WI38 (cell line): Measurements from ENCODE around the gene SLC5A2.

ENCODE experiments used
- H3K4me3 ChIP-seq: 2 replicates; pipeline ENCODE4 v1.5.1; 2011; ENCODE audit warnings: low read depth, mild to moderate bottlenecking, control low read depth, low read length
- CTCF ChIP-seq: IDR thresholded peaks from 2 replicates; pipeline ENCODE4 v1.5.1; 2012; ENCODE audit warnings: low read depth, mild to moderate bottlenecking, control low read depth, low read length

Gene SLC5A2

GRCh38 chr16:31461921-31462804 is 20.8 kb upstream of the SLC5A2 start:
- no peak for TF ChIP-seq CTCF
- H3K4me3 ChIP-seq, result no peak overlapping the region

- H3K4me3 ChIP-seq, result no peak overlapping the region
- TF ChIP-seq CTCF, result no peak
Observed at GRCh38 chr16:31464348-31464769, 18.6 kb upstream of the SLC5A2 start.

- no peak for TF ChIP-seq CTCF
- no peak overlapping the region for H3K4me3 ChIP-seq
Observed at GRCh38 chr16:31464781-31465260, 18.1 kb upstream of the SLC5A2 start.

GRCh38 chr16:31465788-31466370 is 17.0 kb upstream of the SLC5A2 start:
- no peak for TF ChIP-seq CTCF
- no peak overlapping the region for H3K4me3 ChIP-seq

- no peak for TF ChIP-seq CTCF
Observed at GRCh38 chr16:31466381-31466841, 16.5 kb upstream of the SLC5A2 start.

GRCh38 chr16:31467151-31467773 is 15.7 kb upstream of the SLC5A2 start:
- H3K4me3 ChIP-seq, result no peak overlapping the region
- no peak for TF ChIP-seq CTCF

More at GRCh38 chr16:31466381-31466841, 16.5 kb upstream of the SLC5A2 start:
- no peak overlapping the region for H3K4me3 ChIP-seq
